Endothelial cell of umbilical vein (primary cell): ENCODE data around the gene TTC27. TPM values are rescaled to one million over a fixed set of nuclear protein-coding genes. Genes with fewer than 3 reads are reported as not detected.

Experiments
- BruUV-seq: library from RNA; stranded (reverse); fragments of 400-500 nt; replicated peaks from 2 replicates; lab custom pipeline; 2021; lab: Mats Ljungman, UMichigan
- CTCF ChIA-PET: fragments of 300-600, 350-600 bp; sonication (Branson Sonifier 250); formaldehyde crosslinking; loops from one replicate; lab custom pipeline; 2021; ENCODE audit warnings: antibody characterized with exemption, inconsistent platforms; lab: Charles Lee
- POLR2A ChIA-PET: fragments of 300-600, 350-600 bp; sonication (Branson Sonifier 250); formaldehyde crosslinking; loops from one replicate; lab custom pipeline; 2021; ENCODE audit warnings: antibody characterized with exemption, inconsistent platforms; lab: Charles Lee
- DNase-seq: peaks from one replicate; pipeline ENCODE4 v3.0.0-alpha.2; 2011; ENCODE audit warnings: low read depth, low spot score
- FAIRE-seq: peaks from 2 replicates; lab custom pipeline; 2011; peaks lifted over from hg19 to GRCh38; lab: Jason Lieb, UNC
- H2AFZ ChIP-seq: 2 replicates; pipeline ENCODE4 v1.6.0; 2012; ENCODE audit warnings: low read depth, low read length, control low read depth, inconsistent platforms
- H3K27ac ChIP-seq: 2 replicates; pipeline ENCODE4 v1.5.1; 2011; ENCODE audit warnings: low read depth, mild to moderate bottlenecking, control low read depth, low read length, moderate library complexity; ENCODE audit not compliant: insufficient read depth
- H3K27me3 ChIP-seq, 2 experiments: 2 replicates each; pipeline versions ENCODE4 v1.6.0 to v1.6.1; 2011; ENCODE audit warnings: low read length in 2 of 2, mixed read lengths in 1 of 2; ENCODE audit not compliant: control insufficient read depth in 2 of 2, insufficient read depth in 2 of 2
- H3K36me3 ChIP-seq, 2 experiments: 2 replicates in 1 of 2; 3 replicates in 1 of 2; pipeline ENCODE4 v1.5.1; 2011; ENCODE audit warnings: low read length in 2 of 2, mild to moderate bottlenecking in 1 of 2, moderate library complexity in 1 of 2; ENCODE audit not compliant: control insufficient read depth in 2 of 2, insufficient read depth in 2 of 2; ENCODE audit errors: extremely low read depth in 1 of 2
- H3K4me1 ChIP-seq: 3 replicates; pipeline ENCODE4 v1.5.1; 2011; ENCODE audit warnings: mild to moderate bottlenecking, low read length; ENCODE audit not compliant: control insufficient read depth, insufficient read depth; ENCODE audit errors: extremely low read depth
- H3K4me2 ChIP-seq: 2 replicates; pipeline ENCODE4 v1.6.1; 2011; ENCODE audit warnings: low read length, control low read depth, mixed read lengths; ENCODE audit not compliant: insufficient read depth
- H3K4me3 ChIP-seq, 3 experiments: fragments of 200-600 bp in 1 of 3; sonication (generic), shearing (Covaris generic) in 1 of 3; replicated peaks in 1 of 3; 2 replicates each; pipeline ENCODE4 v1.5.1; 2011 to 2016; ENCODE audit warnings: control low read depth in 3 of 3, low read length in 3 of 3, mild to moderate bottlenecking in 2 of 3, inconsistent platforms in 1 of 3, low read depth in 1 of 3, moderate library complexity in 1 of 3; ENCODE audit not compliant: insufficient read depth in 1 of 3
- H3K79me2 ChIP-seq: 2 replicates; pipeline ENCODE4 v1.6.0; 2012; ENCODE audit warnings: low read length, inconsistent platforms; ENCODE audit not compliant: control insufficient read depth, insufficient read depth
- H3K9ac ChIP-seq: replicated peaks from 2 replicates; pipeline ENCODE3; 2011; ENCODE audit warnings: low read length, control low read depth; ENCODE audit not compliant: insufficient read depth; ENCODE audit errors: extremely low read depth
- H3K9me1 ChIP-seq: replicated peaks from 3 replicates; pipeline ENCODE4 v1.6.0; 2011; ENCODE audit warnings: mild to moderate bottlenecking, low read length; ENCODE audit not compliant: control insufficient read depth, insufficient read depth; ENCODE audit errors: extremely low read depth
- H3K9me3 ChIP-seq: replicated peaks from 2 replicates; pipeline ENCODE4 v1.5.1; 2012; ENCODE audit warnings: low read length, inconsistent platforms; ENCODE audit not compliant: control insufficient read depth, insufficient read depth
- H4K20me1 ChIP-seq: replicated peaks from 2 replicates; pipeline ENCODE3; 2011; ENCODE audit warnings: mild to moderate bottlenecking, low read length; ENCODE audit not compliant: control insufficient read depth, insufficient read depth; ENCODE audit errors: extremely low read depth
- CTCF ChIP-seq, 2 donors: IDR thresholded peaks; 1 replicate in 1 of 2; 2 replicates in 1 of 2; pipeline ENCODE4 v1.5.1; 2011; ENCODE audit warnings: low read length in 2 of 2, mild to moderate bottlenecking in 2 of 2, moderate library complexity in 2 of 2, control low read depth in 1 of 2, inconsistent platforms in 1 of 2, low read depth in 1 of 2; ENCODE audit not compliant: insufficient read depth in 1 of 2; ENCODE audit errors: extremely low read depth in 1 of 2
- EZH2 ChIP-seq: IDR thresholded peaks from 2 replicates; pipeline ENCODE4 v1.6.1; 2012; ENCODE audit warnings: borderline replicate concordance, low read depth, mild to moderate bottlenecking, moderate library complexity, low read length, inconsistent platforms; ENCODE audit not compliant: severe bottlenecking
- FOS ChIP-seq: IDR thresholded peaks from 2 replicates; pipeline ENCODE4 v1.6.1; 2011; ENCODE audit warnings: mild to moderate bottlenecking, low read length, moderate library complexity, borderline replicate concordance; ENCODE audit not compliant: insufficient read depth
- GATA2 ChIP-seq: IDR thresholded peaks from 2 replicates; pipeline ENCODE4 v1.7.0; 2011; ENCODE audit warnings: low read depth, mild to moderate bottlenecking, moderate library complexity, mixed read lengths, low read length; ENCODE audit not compliant: insufficient read length, insufficient read depth
- JUN ChIP-seq: IDR thresholded peaks from 2 replicates; pipeline ENCODE4 v1.6.1; 2011; ENCODE audit warnings: borderline replicate concordance, low read depth; ENCODE audit not compliant: insufficient read length, insufficient read depth
- MAX ChIP-seq: IDR thresholded peaks from 2 replicates; pipeline ENCODE4 v1.6.1; 2011; ENCODE audit not compliant: insufficient read depth, insufficient read length
- MYC ChIP-seq: IDR thresholded peaks from one replicate; pipeline ENCODE4 v1.6.1; 2011; ENCODE audit warnings: mild to moderate bottlenecking, low read depth, low read length
- POLR2A ChIP-seq: IDR thresholded peaks from 2 replicates; pipeline ENCODE4 v1.6.1; 2012; ENCODE audit warnings: low read depth, mild to moderate bottlenecking, control low read depth, low read length
- dilution Hi-C: fragments of 300-500 bp; cut with MboI; formaldehyde crosslinking; loops from one replicate; pipeline ENCODE4 v1.15.0; 2019; ENCODE audit warnings: low sequenced_read_pairs; ENCODE audit not compliant: extremely low pct_ligation_motif_present
- intact Hi-C: fragments of 100-400 bp; cut with micrococcal nuclease; formaldehyde crosslinking; loops from one replicate; pipeline ENCODE4 v1.10.0; 2022
- polyA plus RNA-seq, 4 experiments: library from polyadenylated mRNA; depleted of rRNA in 3 of 4; stranded (reverse) in 3 of 4; unstranded in 1 of 4; fragments of >200 nt; gene quantifications; 2 replicates each; pipeline versions ENCODE4 v1.2.1 to v1.2.3, GENCODE V29; 2011 to 2012; ENCODE audit warnings: missing spikeins in 1 of 4
- total RNA-seq: library from RNA; stranded (reverse); gene quantifications from 2 replicates; pipeline ENCODE4 v1.2.3, GENCODE V29; 2021

Gene TTC27
- total and polyA plus RNA-seq, 2 donors (not counting 3 experiments of a cell fraction or from before 2014, with no cell fraction given), result 16.3 to 20.1 TPM

- peaks cover 0 to 6% of the 10 kb centered on the region in 2 experiments for H3K27me3 ChIP-seq
- no peak overlapping the region for H3K4me3 ChIP-seq
- dilution Hi-C loops, result no loop called here
- no peak overlapping the region for H3K4me2 ChIP-seq
- FAIRE-seq, result no peak
- H4K20me1 ChIP-seq, result no peaks in the 10 kb centered on the region
- H2AFZ ChIP-seq, result peak overlapping the region; percentile 60
- no peaks in the 10 kb centered on the region for H3K9me1 ChIP-seq
- no peaks in the 10 kb centered on the region for H3K9me3 ChIP-seq
- H3K79me2 ChIP-seq, result no peaks in the 10 kb centered on the region
- intact Hi-C loops, result no loop called here
- POLR2A ChIA-PET, result no interaction called here
- H3K9ac ChIP-seq, result no peak overlapping the region
- H3K36me3 ChIP-seq, result no peaks in the 10 kb centered on the region
- TF ChIP-seq CTCF (IDR thresholded peaks at IDR 0.05; ENCODE audit: extremely low read depth in 1 of 2, insufficient read depth in 1 of 2, low read depth in 1 of 2, low read length in 2 of 2) (no peak), MYC (no peak), EZH2 (no peak), FOS (no peak), POLR2A (no peak)
- CTCF ChIA-PET, result no interaction called here
- no peaks in the 10 kb centered on the region for H3K4me1 ChIP-seq
- no TSS peak for BruUV-seq
- no peak overlapping the region for H3K27ac ChIP-seq
- peak; percentile 6 for DNase-seq
Observed at GRCh38 chr2:32836933-32837332, 209.1 kb downstream of the TTC27 start.

GRCh38 chr2:32838418-32838817 is 210.6 kb downstream of the TTC27 start:
- no peaks in the 10 kb centered on the region for H3K36me3 ChIP-seq
- H3K9me1 ChIP-seq, result no peaks in the 10 kb centered on the region
- H4K20me1 ChIP-seq, result no peaks in the 10 kb centered on the region
- BruUV-seq, result no TSS peak
- no peaks in the 10 kb centered on the region for H3K9me3 ChIP-seq
- H3K9ac ChIP-seq, result no peak overlapping the region
- H3K4me3 ChIP-seq, result no peak overlapping the region
- H3K4me1 ChIP-seq, result no peaks in the 10 kb centered on the region
- H3K27me3 ChIP-seq, result peaks cover 0 to 6% of the 10 kb centered on the region in 2 experiments
- FAIRE-seq (no peak), DNase-seq (no peak)
- dilution Hi-C loops, result no loop called here
- CTCF ChIA-PET, result no interaction called here
- TF ChIP-seq MYC, result no peak
- TF ChIP-seq EZH2, result no peak
- TF ChIP-seq MAX, result no peak
- no peak for TF ChIP-seq POLR2A
- no peak for TF ChIP-seq JUN
- no peak for TF ChIP-seq CTCF (IDR thresholded peaks at IDR 0.05; ENCODE audit: extremely low read depth in 1 of 2, insufficient read depth in 1 of 2, low read depth in 1 of 2, low read length in 2 of 2)
- TF ChIP-seq GATA2, result no peak
- H3K4me2 ChIP-seq, result no peak overlapping the region
- no peak overlapping the region for H2AFZ ChIP-seq
- POLR2A ChIA-PET, result no interaction called here
- no peak overlapping the region for H3K27ac ChIP-seq
- intact Hi-C loops, result no loop called here
- no peaks in the 10 kb centered on the region for H3K79me2 ChIP-seq
